K562 (cell line): Measurements from ENCODE around the gene NBEAL2. TPM values are rescaled to one million over a fixed set of nuclear protein-coding genes. Genes with fewer than 3 reads are reported as not detected.
A peak's percentile ranks its signal among the peaks of the same experiment; 100 is the strongest.

Experiments used
- ATAC-seq: fragments of 200-7000 bp; cut with Tn5 transposase; 3 replicates; pipeline ENCODE4 v1.9.1; 2020; ENCODE audit warnings: moderate library complexity
- BruUV-seq: library from RNA; stranded (reverse); fragments of 400-500 nt; replicated peaks from 2 replicates; lab custom pipeline; 2021; lab: Mats Ljungman, UMichigan
- CTCF ChIA-PET: fragments of 300-600 bp; formaldehyde crosslinking; extraction: SDS; loops from one replicate; lab custom pipeline; 2021; ENCODE audit warnings: low intra/inter-chr PET ratio; lab: Yijun Ruan, JAX
- POLR2A ChIA-PET: fragments of 300-600, 350-650 bp; sonication (Branson Sonifier 250); formaldehyde crosslinking; extraction: SDS; loops from one replicate; lab custom pipeline; 2021; ENCODE audit warnings: antibody characterized with exemption, inconsistent platforms; lab: Yijun Ruan, JAX
- DNase-seq, 4 experiments: peaks; one replicate each; pipeline versions ENCODE4 v3.0.0 to v3.0.0-alpha.2; 2011 to 2018; ENCODE audit warnings: low spot score in 3 of 4, mixed read lengths in 3 of 4; ENCODE audit errors: extremely low read depth in 1 of 4
- FAIRE-seq: peaks from 2 replicates; lab custom pipeline; 2011; peaks lifted over from hg19 to GRCh38; lab: Jason Lieb, UNC
- H2AFZ ChIP-seq: 2 replicates; pipeline ENCODE4 v1.6.0; 2011; ENCODE audit warnings: low read depth, low read length, control low read depth, inconsistent platforms
- H3K27ac ChIP-seq: fragments of 200-600 bp; 3 replicates; pipeline ENCODE4 v1.8.0; 2011; ENCODE audit warnings: low read depth, mild to moderate bottlenecking, control low read depth, inconsistent platforms, low read length, moderate library complexity, mixed read lengths; ENCODE audit errors: extremely low read depth
- H3K27me3 ChIP-seq, 2 experiments: fragments of 300-600 bp in 1 of 2; 2 replicates in 1 of 2; 3 replicates in 1 of 2; pipeline versions ENCODE4 v1.6.0 to v1.8.0; 2011; ENCODE audit warnings: inconsistent platforms in 2 of 2, low read length in 2 of 2, mild to moderate bottlenecking in 1 of 2, mixed read lengths in 1 of 2, moderate library complexity in 1 of 2; ENCODE audit not compliant: control insufficient read depth in 2 of 2, insufficient read depth in 2 of 2
- H3K36me3 ChIP-seq: fragments of 300-600 bp; 3 replicates; pipeline ENCODE4 v1.8.0; 2011; ENCODE audit warnings: mild to moderate bottlenecking, low read length, inconsistent platforms; ENCODE audit not compliant: control insufficient read depth, insufficient read depth
- H3K4me1 ChIP-seq, 2 experiments: fragments of 200-600 bp in 1 of 2; replicated peaks in 1 of 2; 2 replicates in 1 of 2; 3 replicates in 1 of 2; pipeline versions ENCODE4 v1.5.1 to v1.8.0; 2011; ENCODE audit warnings: inconsistent platforms in 2 of 2, low read length in 2 of 2, mild to moderate bottlenecking in 1 of 2, mixed read lengths in 1 of 2, moderate library complexity in 1 of 2; ENCODE audit not compliant: control insufficient read depth in 2 of 2, insufficient read depth in 2 of 2
- H3K4me2 ChIP-seq: 2 replicates; pipeline ENCODE4 v1.6.1; 2011; ENCODE audit warnings: low read length, control low read depth, inconsistent platforms, mixed read lengths; ENCODE audit not compliant: insufficient read depth
- H3K4me3 ChIP-seq: fragments of 200-600 bp; sonication (generic), shearing (Covaris generic); 2 replicates; pipeline ENCODE4 v1.5.1; 2016; ENCODE audit warnings: control low read depth, inconsistent platforms
- H3K79me2 ChIP-seq: fragments of 200-600 bp; 3 replicates; pipeline ENCODE4 v1.8.0; 2011; ENCODE audit warnings: low read length, inconsistent platforms; ENCODE audit not compliant: control insufficient read depth, insufficient read depth
- H3K9ac ChIP-seq, 2 experiments: 2 replicates each; pipeline versions ENCODE4 v1.6.0 to v1.6.1; 2011; ENCODE audit warnings: low read depth in 2 of 2, low read length in 2 of 2, control low read depth in 1 of 2, inconsistent platforms in 1 of 2, mild to moderate bottlenecking in 1 of 2, mixed read lengths in 1 of 2; ENCODE audit not compliant: insufficient read depth in 1 of 2
- H3K9me1 ChIP-seq: one replicate; pipeline ENCODE4 v1.6.0; 2011; ENCODE audit warnings: inconsistent platforms, mild to moderate bottlenecking, low read length, moderate library complexity; ENCODE audit not compliant: control insufficient read depth, insufficient read depth
- H3K9me3 ChIP-seq: replicated peaks from 2 replicates; pipeline ENCODE4 v1.5.1; 2011; ENCODE audit warnings: low read depth, low read length, inconsistent platforms; ENCODE audit not compliant: control insufficient read depth, insufficient read depth
- H4K20me1 ChIP-seq: replicated peaks from 2 replicates; pipeline ENCODE4 v1.6.1; 2011; ENCODE audit warnings: low read length, inconsistent platforms, mixed read lengths; ENCODE audit not compliant: control insufficient read depth, insufficient read depth
- E4F1 ChIP-seq: fragments of 250-450 bp; sonication (Bioruptor Pico); IDR thresholded peaks from 2 replicates; pipeline ENCODE4 v1.5.0; 2021; ENCODE audit warnings: mild to moderate bottlenecking, borderline replicate concordance
- EP400 ChIP-seq: fragments of 450-650 bp; IDR thresholded peaks from 2 replicates; pipeline ENCODE4 v1.6.1; 2017; ENCODE audit warnings: antibody characterized with exemption, mild to moderate bottlenecking, moderate library complexity
- GABPB2 ChIP-seq: fragments of 250-450 bp; sonication (Bioruptor Pico); conservative IDR thresholded peaks from 2 replicates; pipeline ENCODE4 v1.5.1; 2021; ENCODE audit warnings: mild to moderate bottlenecking
- GTF2F1 ChIP-seq: IDR thresholded peaks from 2 replicates; pipeline ENCODE4 v1.6.1; 2011; ENCODE audit warnings: low read depth, low read length, improper control_type of control experiment
- MCM2 ChIP-seq: fragments of 450-650 bp; IDR thresholded peaks from 2 replicates; pipeline ENCODE4 v1.6.1; 2017; ENCODE audit warnings: low read depth, mild to moderate bottlenecking
- NFXL1 ChIP-seq: fragments of 450-650 bp; formaldehyde crosslinking; IDR thresholded peaks from 2 replicates; pipeline ENCODE4 v1.4.0; 2021; ENCODE audit warnings: mild to moderate bottlenecking
- NKRF ChIP-seq: fragments of 450-650 bp; IDR thresholded peaks from 2 replicates; pipeline ENCODE4 v1.6.1; 2016; ENCODE audit warnings: borderline replicate concordance
- NR2F6 ChIP-seq: fragments of 450-650 bp; formaldehyde crosslinking; IDR thresholded peaks from 2 replicates; pipeline ENCODE4 v1.4.0; 2020; ENCODE audit warnings: mild to moderate bottlenecking
- PML ChIP-seq: IDR thresholded peaks from 2 replicates; pipeline ENCODE4 v1.6.1; 2012; ENCODE audit warnings: low read length, inconsistent platforms
- POLR2A ChIP-seq: fragments of 450-650 bp; conservative IDR thresholded peaks from 2 replicates; pipeline ENCODE4 v1.6.1; 2016
- POLR2AphosphoS2 ChIP-seq: IDR thresholded peaks from 2 replicates; pipeline ENCODE4 v1.6.1; 2012; ENCODE audit warnings: low read length, improper control_type of control experiment
- POLR2G ChIP-seq: fragments of 200-400 bp; formaldehyde crosslinking; IDR thresholded peaks from 2 replicates; pipeline ENCODE4 v1.6.1; 2017; ENCODE audit warnings: low read depth, mild to moderate bottlenecking, antibody characterized with exemption, low read length, moderate library complexity
- RBFOX2 ChIP-seq: fragments of 200-400 bp; formaldehyde crosslinking; IDR thresholded peaks from 2 replicates; pipeline ENCODE4 v1.6.1; 2017; ENCODE audit warnings: low read depth, mild to moderate bottlenecking, low read length, moderate library complexity
- TEAD2 ChIP-seq: fragments of 450-650 bp; IDR thresholded peaks from 2 replicates; pipeline ENCODE4 v1.6.1; 2016; ENCODE audit warnings: missing genetic modification characterization, control low read depth, missing compliant biosample characterization
- ZNF23 ChIP-seq: fragments of 250-450 bp; sonication (Bioruptor Pico); IDR thresholded peaks from 2 replicates; pipeline ENCODE4 v1.4.0; 2020; ENCODE audit warnings: mild to moderate bottlenecking
- ZNF395 ChIP-seq: fragments of 200-800 bp; sonication (Bioruptor generic); IDR thresholded peaks from 2 replicates; pipeline ENCODE4 v1.6.1; 2017; ENCODE audit warnings: missing genetic modification characterization, missing compliant biosample characterization
- ZNF561 ChIP-seq: fragments of 450-650 bp; formaldehyde crosslinking; conservative IDR thresholded peaks from 2 replicates; pipeline ENCODE4 v1.4.0; 2020; ENCODE audit warnings: mild to moderate bottlenecking, moderate library complexity
- WGBS: fragments of 100-300 bp; shearing (Covaris generic); methylation state at CpG from one replicate; pipeline ENCODE4 v1.1.6; 2016; ENCODE audit warnings: low coverage, mixed read lengths; ENCODE audit not compliant: insufficient coverage; ENCODE audit errors: missing lambda C conversion rate; 5-methylcytosine and 5-hydroxymethylcytosine counted together
- in situ Hi-C: fragments of 300-500 bp; cut with MboI; formaldehyde crosslinking; loops from 4 replicates; pipeline ENCODE4 v1.15.0; 2018; ENCODE audit warnings: inconsistent platforms, mixed read lengths
- intact Hi-C: fragments of 100-400 bp; cut with micrococcal nuclease; formaldehyde crosslinking; loops from 2 replicates; pipeline ENCODE4 v1.14.2; 2022
- polyA plus RNA-seq, 8 experiments: library from polyadenylated mRNA; depleted of rRNA in 4 of 8; stranded (reverse) in 5 of 8; unstranded in 3 of 8; fragments of >200 nt; fragmentation: Nextera tagmentation in 2 of 8; fragmentation: Illumina TruSeq in 1 of 8; extraction: Ambion mirVana in 2 of 8; extraction: Trizol in 1 of 8; gene quantifications; 2 replicates each; pipeline versions ENCODE4 v1.2.1 to v1.2.3, GENCODE V29; 2011 to 2014; ENCODE audit warnings: inconsistent platforms in 1 of 8, missing spikeins in 1 of 8
- total RNA-seq, 7 experiments: library from RNA; depleted of rRNA in 6 of 7; stranded (reverse); fragments of >200 nt in 6 of 7; fragmentation: Illumina TruSeq in 2 of 7; extraction: Trizol in 2 of 7; gene quantifications; 2 replicates each; pipeline versions ENCODE4 v1.2.1 to v1.2.3, GENCODE V29; 2011 to 2021; ENCODE audit warnings: low replicate concordance in 1 of 7

NBEAL2 gene
- total and polyA plus RNA-seq, 9 of the 15 experiments (the other 6 are each of a cell fraction or from before 2014, with no cell fraction given), result 0.06 to 114 (median 29.6) TPM

- Histone ChIP-seq H3K27ac (no peak overlapping the region), H3K4me1 (peaks cover 0 to 15% of the 10 kb centered on the region in 2 experiments; a peak in 1 of 5 replicates), H3K79me2 (no peaks in the 10 kb centered on the region), H3K4me2 (no peak overlapping the region), H4K20me1 (no peaks in the 10 kb centered on the region), H3K4me3 (no peak overlapping the region), H3K36me3 (peaks cover 75% of the 10 kb centered on the region; the same call in 2 of the 3 replicates), H2AFZ (no peak overlapping the region), H3K27me3 (no peaks in the 10 kb centered on the region), H3K9me1 (no peaks in the 10 kb centered on the region), H3K9me3 (no peaks in the 10 kb centered on the region), H3K9ac (no peak overlapping the region)
- BruUV-seq, result no TSS peak
- ChIA-PET CTCF (no interaction called here), POLR2A (interaction anchor here (0.6 to 1.8 kb wide), 5 partner anchors 9 to 278 kb away, joined by 3 to 8 read pairs (median 5); no protein-coding TSS in a partner anchor)
- DNase-seq (no peak), FAIRE-seq (no peak), ATAC-seq (no peak)
- intact Hi-C loops (no loop called here), in situ Hi-C loops (no loop called here)
- WGBS, result 93% methylated on average over 16 of the region's 16 CpGs
- TF ChIP-seq NFXL1 (no peak), PML (0 out of 2 replicates have a peak, but pooled peaks have one; percentile 11), GABPB2 (CRISPR knock-in tag) (no peak), POLR2G (peak; percentile 61), TEAD2 (tag) (no peak), ZNF23 (CRISPR knock-in tag) (no peak), POLR2AphosphoS2 (peak; percentile 63; the same call in 1 of the 2 replicates), NR2F6 (CRISPR knock-in tag) (no peak), ZNF395 (CRISPR knock-in tag) (no peak), ZNF561 (CRISPR knock-in tag) (no peak), RBFOX2 (peak; percentile 53), EP400 (no peak), MCM2 (no peak), POLR2A (peak; percentile 41; the same call in 1 of the 2 replicates), NKRF (no peak), E4F1 (no peak), GTF2F1 (no peak)
These were observed 28.2 kb downstream of the NBEAL2 start for GRCh38 chr3:47007482-47008233.
